IPS-15b (cell line): Measurements from ENCODE around the gene UQCC3.
A peak's percentile ranks its signal among the peaks of the same experiment; 100 is the strongest.
"Not testable (repeated sequence)": the region's sequence is repeated elsewhere in the genome, so short reads cannot be mapped to it uniquely, and the experiment has no call there.

ENCODE experiments used
- H3K27me3 ChIP-seq: one replicate; pipeline ENCODE4 v1.6.1; 2013; ENCODE audit warnings: low read length; ENCODE audit not compliant: control insufficient read depth, insufficient read depth
- H3K36me3 ChIP-seq: one replicate; pipeline ENCODE4 v1.6.1; 2013; ENCODE audit warnings: low read length; ENCODE audit not compliant: control insufficient read depth, insufficient read depth
- H3K4me1 ChIP-seq: one replicate; pipeline ENCODE4 v1.6.1; 2013; ENCODE audit warnings: mild to moderate bottlenecking, low read length; ENCODE audit not compliant: control insufficient read depth, insufficient read depth
- H3K4me3 ChIP-seq: one replicate; pipeline ENCODE4 v1.5.1; 2013; ENCODE audit warnings: low read depth, low read length
- H3K9ac ChIP-seq: one replicate; pipeline ENCODE4 v1.6.1; 2013; ENCODE audit warnings: low read depth, mild to moderate bottlenecking, low read length
- H3K9me3 ChIP-seq: one replicate; pipeline ENCODE4 v1.6.1; 2013; ENCODE audit warnings: mild to moderate bottlenecking, low read length; ENCODE audit not compliant: control insufficient read depth, insufficient read depth

The UQCC3 gene

DNA sequence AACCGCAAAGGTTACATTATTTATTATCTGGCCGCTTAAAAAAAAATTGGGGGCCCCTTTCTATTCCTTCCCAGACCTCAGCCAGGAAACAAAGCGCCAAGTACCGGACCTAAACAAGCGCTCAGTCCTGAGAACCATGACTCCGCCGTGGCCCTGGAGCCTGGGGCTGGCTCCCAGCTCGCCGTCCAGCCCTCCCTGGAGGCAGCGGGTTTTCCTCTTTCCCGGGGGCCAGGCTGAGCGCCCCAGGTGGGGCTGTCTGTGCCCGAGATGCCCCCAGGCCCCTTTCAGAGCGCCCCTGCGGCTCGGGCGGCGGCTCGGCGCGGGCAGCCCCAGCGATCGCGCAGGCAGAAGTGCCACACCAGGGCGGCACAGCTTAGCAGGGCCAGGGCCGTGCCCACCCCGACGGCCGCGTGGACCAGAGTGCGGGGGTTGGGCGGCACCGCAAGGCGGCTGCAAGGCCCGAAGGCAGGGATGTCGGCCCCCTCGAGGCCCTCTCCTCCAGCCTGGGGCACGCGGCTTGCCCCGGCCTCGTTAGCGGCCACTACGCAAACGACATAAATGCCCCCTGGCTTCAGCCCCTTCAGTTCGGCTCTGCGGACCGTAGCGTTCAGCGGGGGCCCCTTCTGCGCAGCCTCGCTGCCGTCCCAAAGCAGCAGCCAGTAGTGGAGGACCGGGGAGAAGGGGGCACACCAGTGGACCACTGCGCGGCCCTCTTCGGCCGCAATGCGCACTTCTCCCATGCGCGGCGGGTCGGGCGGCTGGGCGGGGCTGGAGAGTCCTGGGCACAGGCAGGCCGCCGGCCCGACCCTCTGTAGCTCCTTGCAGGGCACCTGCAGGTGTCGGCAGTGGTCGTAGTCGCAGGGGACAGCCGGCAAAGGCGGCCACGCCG lies 16.3 kb downstream of the UQCC3 start:
- Histone ChIP-seq H3K4me3 (no peak overlapping the region), H3K9me3 (no peaks in the 10 kb centered on the region), H3K4me1 (peaks cover 4% of the 10 kb centered on the region), H3K9ac (peak overlapping the region; percentile 24), H3K27me3 (no peaks in the 10 kb centered on the region), H3K36me3 (peaks cover 13% of the 10 kb centered on the region)

DNA sequence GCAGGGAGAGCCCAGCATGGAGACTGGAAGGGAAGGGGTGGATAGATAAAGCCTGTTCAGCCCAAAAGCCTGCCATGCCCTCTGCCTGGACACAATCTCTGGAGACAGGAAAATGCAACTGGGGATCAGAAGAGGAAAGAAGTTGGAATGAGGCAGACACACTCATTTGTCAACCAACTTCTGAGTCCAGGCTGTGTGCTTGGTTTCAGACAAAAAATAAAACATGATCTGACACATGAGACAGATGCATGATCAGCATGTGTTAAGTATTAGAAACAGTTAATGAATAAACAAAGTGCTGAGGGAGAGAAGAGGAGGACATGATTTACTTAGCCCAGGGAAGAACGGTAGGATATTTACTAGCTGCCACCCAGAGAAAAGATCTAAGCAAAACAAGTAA lies 17.0 kb downstream of the UQCC3 start:
- Histone ChIP-seq H3K9me3 (no peaks in the 10 kb centered on the region), H3K9ac (no peak overlapping the region), H3K27me3 (no peaks in the 10 kb centered on the region), H3K4me1 (peaks cover 4% of the 10 kb centered on the region), H3K36me3 (peaks cover 15% of the 10 kb centered on the region), H3K4me3 (no peak overlapping the region)

DNA sequence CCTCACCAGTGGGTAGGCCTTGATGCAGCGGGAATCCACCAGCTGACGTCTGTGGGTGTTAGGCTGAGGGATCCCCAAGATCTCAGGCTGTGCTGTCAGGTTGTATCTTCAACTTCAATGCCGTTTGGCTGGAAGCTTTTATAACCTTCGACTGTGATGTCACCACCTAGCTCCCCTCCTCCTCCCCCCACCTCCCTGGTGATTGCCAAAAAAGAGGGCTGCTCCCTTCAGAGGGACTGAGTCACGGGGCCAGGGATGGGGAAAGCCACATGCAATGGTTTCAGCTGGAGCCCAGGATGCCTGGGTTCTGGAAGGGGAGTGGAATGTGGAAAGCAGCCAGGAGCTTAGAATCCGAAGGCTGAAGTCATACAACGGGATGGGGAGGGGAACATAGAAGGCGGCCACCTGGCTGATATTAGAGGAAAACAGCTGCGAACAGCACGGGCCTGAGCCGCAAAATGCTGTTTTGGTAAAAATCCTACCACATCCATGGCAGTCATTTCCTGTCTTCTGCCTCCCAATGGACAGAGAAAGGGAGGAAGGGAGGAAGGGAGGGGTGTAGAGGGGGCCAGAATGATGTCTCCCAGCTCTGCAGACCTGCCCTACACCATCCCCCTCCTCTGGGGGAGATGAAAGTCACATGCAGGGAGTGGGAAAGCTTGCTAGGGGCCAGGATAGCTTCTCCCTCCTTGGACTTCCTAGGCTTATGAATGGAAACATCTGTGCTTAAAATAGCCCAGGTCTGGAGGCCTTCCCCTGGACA lies 18.1 kb downstream of the UQCC3 start, which contains the start of gene LRRN4CL:
LRRN4CL (minus strand) TSS at position 110 of the 763 bp plus-strand sequence. CDS start 1,022 bp downstream, outside the sequence.
- H3K27me3 ChIP-seq: no peaks in the 10 kb centered on the region
- no peak within 1 kb of the TSS for H3K4me3 ChIP-seq
- peaks cover 4% of the 10 kb centered on the region for H3K4me1 ChIP-seq
- H3K9ac ChIP-seq: no peak within 1 kb of the TSS
- H3K36me3 ChIP-seq: peaks cover 19% of the 10 kb centered on the region
- H3K9me3 ChIP-seq: no peaks in the 10 kb centered on the region

DNA sequence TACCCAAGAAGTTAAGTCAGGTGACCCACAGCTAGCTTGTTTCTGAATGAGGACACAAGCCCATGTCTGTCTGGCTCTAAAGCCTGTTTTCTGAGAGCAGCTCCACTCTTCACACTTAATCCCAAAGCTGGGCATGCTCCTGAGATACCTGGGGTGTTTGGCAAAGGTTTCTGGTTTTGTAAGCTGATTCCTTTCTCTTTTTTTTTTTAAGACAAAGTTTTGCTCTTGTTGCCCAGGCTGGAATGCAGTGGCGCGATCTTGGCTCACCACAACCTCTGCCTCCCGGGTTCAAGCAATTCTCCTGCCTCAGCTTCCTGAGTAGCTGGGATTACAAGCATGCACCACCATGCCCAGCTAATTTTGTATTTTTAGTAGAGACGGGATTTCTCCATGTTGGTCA lies 22.2 kb downstream of the UQCC3 start:
- peaks cover 19% of the 10 kb centered on the region for H3K36me3 ChIP-seq
- not testable (repeated sequence) for H3K27me3 ChIP-seq, H3K4me1 ChIP-seq, H3K9me3 ChIP-seq, H3K4me3 ChIP-seq, H3K9ac ChIP-seq

DNA sequence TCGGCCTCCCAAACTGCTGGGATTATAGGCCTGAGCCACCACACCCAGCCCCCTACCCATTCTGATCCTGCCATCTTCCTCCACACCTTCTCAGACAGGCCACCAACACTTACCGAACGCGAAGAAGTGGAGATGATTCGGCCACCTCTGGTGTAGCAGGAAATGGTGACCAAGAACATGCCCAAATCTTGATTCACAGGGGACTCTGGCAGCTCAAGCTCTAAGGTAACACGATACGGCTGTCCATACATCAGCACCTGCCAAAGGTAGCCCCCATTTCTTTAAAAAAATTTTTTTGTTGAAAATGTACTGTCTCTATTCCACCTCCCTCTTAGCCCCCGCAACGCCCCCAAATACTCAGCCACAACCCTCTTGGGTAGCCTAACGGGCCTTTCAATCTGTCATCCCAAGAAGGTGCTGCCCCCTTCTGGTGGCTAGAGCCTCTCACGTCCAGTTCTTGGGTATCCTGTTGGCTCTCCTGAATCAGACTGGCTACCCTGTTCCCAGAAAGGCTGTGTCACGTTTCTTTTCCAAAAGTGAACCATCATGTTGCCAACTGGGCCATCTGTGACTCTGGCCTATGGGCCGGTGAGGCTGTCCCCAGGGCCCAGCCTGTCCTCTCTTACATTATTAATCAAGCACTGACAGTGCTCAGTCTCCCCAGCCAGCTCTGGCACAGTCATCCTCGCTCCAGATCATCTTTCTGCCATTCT lies 23.1 kb downstream of the UQCC3 start:
- Histone ChIP-seq H3K36me3 (peaks cover 19% of the 10 kb centered on the region), H3K9ac (no peak overlapping the region), H3K27me3 (no peaks in the 10 kb centered on the region), H3K4me3 (no peak overlapping the region), H3K4me1 (peaks cover under 1% of the 10 kb centered on the region), H3K9me3 (no peaks in the 10 kb centered on the region)

DNA sequence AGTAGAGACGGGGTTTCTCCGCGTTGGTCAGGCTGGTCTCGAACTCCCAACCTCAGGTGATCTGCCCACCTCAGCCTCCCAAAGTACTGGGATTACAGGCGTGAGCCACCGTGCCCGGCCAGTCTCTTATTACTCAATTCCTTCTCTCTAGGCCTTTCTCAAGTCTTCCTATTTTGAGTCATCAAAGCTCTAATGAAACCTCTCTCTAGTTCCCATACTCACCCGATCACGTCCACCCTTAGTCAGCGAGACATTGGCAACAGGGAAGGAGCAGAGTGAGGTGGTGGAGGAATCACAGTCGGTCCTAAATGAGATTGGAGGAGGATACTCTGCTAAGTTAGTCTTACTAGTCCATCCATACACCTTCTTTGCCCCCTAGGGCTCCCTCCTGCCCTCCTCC lies 30.8 kb downstream of the UQCC3 start:
- Histone ChIP-seq H3K9ac (no peak overlapping the region), H3K36me3 (peaks cover 5% of the 10 kb centered on the region), H3K9me3 (no peaks in the 10 kb centered on the region), H3K4me1 (no peaks in the 10 kb centered on the region), H3K4me3 (no peak overlapping the region), H3K27me3 (no peaks in the 10 kb centered on the region)

DNA sequence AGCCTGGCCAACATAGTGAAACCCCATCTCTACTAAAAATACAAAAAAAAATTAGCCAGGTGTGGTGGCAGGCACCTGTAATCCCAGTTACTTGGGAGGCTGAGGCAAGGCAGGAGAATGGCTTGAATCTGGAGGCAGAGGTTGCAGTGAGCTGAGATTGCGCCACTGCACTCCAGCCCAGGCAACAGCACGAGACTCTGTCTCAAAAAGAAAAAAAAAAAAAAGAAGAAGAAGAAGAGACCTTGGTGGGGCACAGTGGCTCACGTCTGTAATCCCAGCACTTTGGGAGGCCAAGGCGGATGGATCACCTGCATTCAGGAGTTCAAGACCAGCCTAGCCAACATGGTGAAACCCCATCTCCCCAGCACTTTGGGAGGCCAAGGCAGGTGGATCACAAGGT lies 32.4 kb downstream of the UQCC3 start:
- H3K4me1 ChIP-seq, H3K9ac ChIP-seq, H3K36me3 ChIP-seq, H3K4me3 ChIP-seq, H3K9me3 ChIP-seq, H3K27me3 ChIP-seq: not testable (repeated sequence)

DNA sequence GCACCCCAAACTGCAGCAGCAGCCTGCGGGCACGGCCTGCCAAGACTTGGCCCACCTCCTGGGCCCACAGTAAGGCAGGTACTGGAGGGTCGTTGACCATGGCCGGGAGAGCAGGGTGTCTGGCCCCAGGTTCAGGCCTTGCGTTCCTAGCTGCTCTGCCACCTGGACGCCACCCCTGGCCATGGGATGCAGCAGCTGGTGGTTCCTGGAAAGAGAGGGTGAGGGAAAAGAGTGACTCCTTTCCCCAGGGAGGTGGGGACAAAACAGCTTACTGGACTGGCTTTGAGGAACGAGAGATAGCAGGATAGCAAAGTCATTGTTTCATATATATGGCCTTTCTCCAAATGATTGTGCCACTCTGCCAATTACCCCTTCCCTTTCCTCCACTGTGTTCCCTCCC lies 33.9 kb downstream of the UQCC3 start:
- H3K36me3 ChIP-seq: peaks cover 5% of the 10 kb centered on the region

GRCh38 chr11:62705880-62706849 lies 34.7 kb downstream of the UQCC3 start:
- no peaks in the 10 kb centered on the region for H3K9me3 ChIP-seq
- peaks cover 3% of the 10 kb centered on the region for H3K36me3 ChIP-seq
- no peaks in the 10 kb centered on the region for H3K27me3 ChIP-seq
- peaks cover 8% of the 10 kb centered on the region for H3K4me1 ChIP-seq
- H3K9ac ChIP-seq: peak overlapping the region; percentile 74
- peak overlapping the region; percentile 94 for H3K4me3 ChIP-seq

More for the DNA sequence above, 33.9 kb downstream of the UQCC3 start:
- H3K9ac ChIP-seq: no peak overlapping the region
- H3K4me3 ChIP-seq: peak overlapping the region; percentile 77
- no peaks in the 10 kb centered on the region for H3K9me3 ChIP-seq
- peaks cover 8% of the 10 kb centered on the region for H3K4me1 ChIP-seq
- H3K27me3 ChIP-seq: no peaks in the 10 kb centered on the region

DNA sequence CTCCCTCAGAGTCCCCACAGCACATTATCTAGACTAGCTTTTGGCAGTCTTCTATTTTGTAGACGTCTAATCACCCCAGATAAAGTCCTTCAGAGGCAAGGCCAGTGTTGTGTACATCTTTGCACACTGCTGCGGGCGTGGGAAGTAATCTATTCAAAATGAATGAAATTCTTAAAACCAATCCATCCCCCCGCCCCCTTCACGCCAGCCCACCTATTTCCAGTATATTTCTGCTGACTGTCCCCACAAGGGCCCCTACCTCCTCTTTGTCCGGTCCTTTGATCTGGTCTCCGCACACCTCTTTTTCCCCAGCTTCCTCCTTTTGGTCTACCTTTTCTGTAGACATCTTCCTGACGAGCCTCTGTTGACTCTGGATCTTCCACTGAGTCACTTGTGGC lies 35.4 kb downstream of the UQCC3 start:
- Histone ChIP-seq H3K4me1 (peaks cover 8% of the 10 kb centered on the region), H3K9ac (peak overlapping the region; percentile 74), H3K27me3 (no peaks in the 10 kb centered on the region), H3K36me3 (peaks cover 5% of the 10 kb centered on the region), H3K4me3 (peak overlapping the region; percentile 94), H3K9me3 (no peaks in the 10 kb centered on the region)
